ENCODE results near the gene TLK1.
A peak's percentile ranks its signal among the peaks of the same experiment; 100 is the strongest.

TLK1 gene

GRCh38 chr2:171004363-171004762 lies 156.3 kb downstream of the TLK1 start:
- Histone ChIP-seq H3K36me3 (ENCODE audit: control insufficient read depth, insufficient read depth, low read length) (peaks cover 13% of the 10 kb centered on the region), H3K27me3 (ENCODE audit: control insufficient read depth, insufficient read depth, low read length) (no peaks in the 10 kb centered on the region), H3K9ac (ENCODE audit: low read length) (no peak overlapping the region), H3K4me3 (ENCODE audit: low read length) (no peak overlapping the region), H3K27ac (ENCODE audit: low read depth, low read length) (no peak overlapping the region), H3K4me1 (ENCODE audit: control insufficient read depth, insufficient read depth, low read length) (no peaks in the 10 kb centered on the region)

- peaks cover 15% of the 10 kb centered on the region for H3K36me3 ChIP-seq (ENCODE audit: control insufficient read depth, insufficient read depth, low read length)
- no peaks in the 10 kb centered on the region for H3K4me1 ChIP-seq (ENCODE audit: control insufficient read depth, insufficient read depth, low read length)
- H3K4me3 ChIP-seq (ENCODE audit: low read length) = no peak overlapping the region
- H3K9ac ChIP-seq (ENCODE audit: low read length) = no peak overlapping the region
- H3K27ac ChIP-seq (ENCODE audit: low read depth, low read length) = no peak overlapping the region
- H3K27me3 ChIP-seq (ENCODE audit: control insufficient read depth, insufficient read depth, low read length) = no peaks in the 10 kb centered on the region
Observed at GRCh38 chr2:170999654-171000053, 161.0 kb downstream of the TLK1 start.

- Histone ChIP-seq H3K27me3 (ENCODE audit: control insufficient read depth, insufficient read depth, low read length) (no peaks in the 10 kb centered on the region), H3K9ac (ENCODE audit: low read length) (no peak overlapping the region), H3K27ac (ENCODE audit: low read depth, low read length) (no peak overlapping the region), H3K36me3 (ENCODE audit: control insufficient read depth, insufficient read depth, low read length) (peaks cover 20% of the 10 kb centered on the region), H3K4me3 (ENCODE audit: low read length) (no peak overlapping the region), H3K4me1 (ENCODE audit: control insufficient read depth, insufficient read depth, low read length) (no peaks in the 10 kb centered on the region)
Observed at GRCh38 chr2:170997893-170998597, 162.6 kb downstream of the TLK1 start.

- H3K4me1 ChIP-seq (ENCODE audit: control insufficient read depth, insufficient read depth, low read length) = no peaks in the 10 kb centered on the region
- H3K9ac ChIP-seq (ENCODE audit: low read length) = no peak overlapping the region
- no peak overlapping the region for H3K4me3 ChIP-seq (ENCODE audit: low read length)
- no peak overlapping the region for H3K27ac ChIP-seq (ENCODE audit: low read depth, low read length)
- H3K36me3 ChIP-seq (ENCODE audit: control insufficient read depth, insufficient read depth, low read length) = peaks cover 20% of the 10 kb centered on the region
- no peaks in the 10 kb centered on the region for H3K27me3 ChIP-seq (ENCODE audit: control insufficient read depth, insufficient read depth, low read length)
Observed at GRCh38 chr2:170996316-170996715, 164.4 kb downstream of the TLK1 start.

GRCh38 chr2:170991398-170992182 lies 169.1 kb downstream of the TLK1 start:
- H3K9ac ChIP-seq (ENCODE audit: low read length) = no peak overlapping the region
- H3K4me3 ChIP-seq (ENCODE audit: low read length) = no peak overlapping the region
- H3K4me1 ChIP-seq (ENCODE audit: control insufficient read depth, insufficient read depth, low read length) = no peaks in the 10 kb centered on the region
- H3K36me3 ChIP-seq (ENCODE audit: control insufficient read depth, insufficient read depth, low read length) = peaks cover 11% of the 10 kb centered on the region
- no peak overlapping the region for H3K27ac ChIP-seq (ENCODE audit: low read depth, low read length)
- H3K27me3 ChIP-seq (ENCODE audit: control insufficient read depth, insufficient read depth, low read length) = no peaks in the 10 kb centered on the region

- Histone ChIP-seq H3K4me3 (ENCODE audit: low read length) (no peak overlapping the region), H3K4me1 (ENCODE audit: control insufficient read depth, insufficient read depth, low read length) (no peaks in the 10 kb centered on the region), H3K27ac (ENCODE audit: low read depth, low read length) (no peak overlapping the region), H3K9ac (ENCODE audit: low read length) (no peak overlapping the region), H3K36me3 (ENCODE audit: control insufficient read depth, insufficient read depth, low read length) (no peaks in the 10 kb centered on the region), H3K27me3 (ENCODE audit: control insufficient read depth, insufficient read depth, low read length) (no peaks in the 10 kb centered on the region)
Observed at GRCh38 chr2:170986566-170987258, 174.0 kb downstream of the TLK1 start.

GRCh38 chr2:170985407-170985806 lies 175.3 kb downstream of the TLK1 start:
- Histone ChIP-seq H3K27ac (ENCODE audit: low read depth, low read length) (no peak overlapping the region), H3K9ac (ENCODE audit: low read length) (no peak overlapping the region), H3K36me3 (ENCODE audit: control insufficient read depth, insufficient read depth, low read length) (no peaks in the 10 kb centered on the region), H3K4me1 (ENCODE audit: control insufficient read depth, insufficient read depth, low read length) (no peaks in the 10 kb centered on the region), H3K4me3 (ENCODE audit: low read length) (no peak overlapping the region), H3K27me3 (ENCODE audit: control insufficient read depth, insufficient read depth, low read length) (no peaks in the 10 kb centered on the region)

- Histone ChIP-seq H3K4me3 (ENCODE audit: low read length) (no peak overlapping the region), H3K9ac (ENCODE audit: low read length) (no peak overlapping the region), H3K4me1 (ENCODE audit: control insufficient read depth, insufficient read depth, low read length) (no peaks in the 10 kb centered on the region), H3K27ac (ENCODE audit: low read depth, low read length) (no peak overlapping the region), H3K36me3 (ENCODE audit: control insufficient read depth, insufficient read depth, low read length) (no peaks in the 10 kb centered on the region), H3K27me3 (ENCODE audit: control insufficient read depth, insufficient read depth, low read length) (no peaks in the 10 kb centered on the region)
Observed at GRCh38 chr2:170984079-170984478, 176.6 kb downstream of the TLK1 start.

GRCh38 chr2:170975943-170976270 lies 184.8 kb downstream of the TLK1 start:
- Histone ChIP-seq H3K4me1 (ENCODE audit: control insufficient read depth, insufficient read depth, low read length) (peaks cover 6% of the 10 kb centered on the region), H3K27me3 (ENCODE audit: control insufficient read depth, insufficient read depth, low read length) (no peaks in the 10 kb centered on the region), H3K27ac (ENCODE audit: low read depth, low read length) (no peak overlapping the region), H3K4me3 (ENCODE audit: low read length) (no peak overlapping the region), H3K9ac (ENCODE audit: low read length) (no peak overlapping the region), H3K36me3 (ENCODE audit: control insufficient read depth, insufficient read depth, low read length) (no peaks in the 10 kb centered on the region)

- Histone ChIP-seq H3K4me3 (ENCODE audit: low read length) (no peak overlapping the region), H3K27me3 (ENCODE audit: control insufficient read depth, insufficient read depth, low read length) (no peaks in the 10 kb centered on the region), H3K36me3 (ENCODE audit: control insufficient read depth, insufficient read depth, low read length) (no peaks in the 10 kb centered on the region), H3K4me1 (ENCODE audit: control insufficient read depth, insufficient read depth, low read length) (peaks cover 6% of the 10 kb centered on the region), H3K27ac (ENCODE audit: low read depth, low read length) (no peak overlapping the region), H3K9ac (ENCODE audit: low read length) (no peak overlapping the region)
Observed at GRCh38 chr2:170975127-170975942, 185.4 kb downstream of the TLK1 start.

- peak overlapping the region; percentile 84 for H3K4me3 ChIP-seq (ENCODE audit: low read length)
- no peaks in the 10 kb centered on the region for H3K27me3 ChIP-seq (ENCODE audit: control insufficient read depth, insufficient read depth, low read length)
- peaks cover 6% of the 10 kb centered on the region for H3K4me1 ChIP-seq (ENCODE audit: control insufficient read depth, insufficient read depth, low read length)
- no peaks in the 10 kb centered on the region for H3K36me3 ChIP-seq (ENCODE audit: control insufficient read depth, insufficient read depth, low read length)
- H3K27ac ChIP-seq (ENCODE audit: low read depth, low read length) = no peak overlapping the region
- H3K9ac ChIP-seq (ENCODE audit: low read length) = no peak overlapping the region
Observed at GRCh38 chr2:170974304-170974993, 186.2 kb downstream of the TLK1 start.
